LoVo (cell line): ENCODE measurements around the gene ALG14.
A peak's percentile ranks its signal among the peaks of the same experiment; 100 is the strongest.
"Not testable (repeated sequence)": the region's sequence is repeated elsewhere in the genome, so short reads cannot be mapped to it uniquely, and the experiment has no call there.

ENCODE experiments used
- DNase-seq: peaks from one replicate; pipeline ENCODE4 v3.0.0-alpha.2; 2016; ENCODE audit warnings: low spot score

Gene ALG14

DNA sequence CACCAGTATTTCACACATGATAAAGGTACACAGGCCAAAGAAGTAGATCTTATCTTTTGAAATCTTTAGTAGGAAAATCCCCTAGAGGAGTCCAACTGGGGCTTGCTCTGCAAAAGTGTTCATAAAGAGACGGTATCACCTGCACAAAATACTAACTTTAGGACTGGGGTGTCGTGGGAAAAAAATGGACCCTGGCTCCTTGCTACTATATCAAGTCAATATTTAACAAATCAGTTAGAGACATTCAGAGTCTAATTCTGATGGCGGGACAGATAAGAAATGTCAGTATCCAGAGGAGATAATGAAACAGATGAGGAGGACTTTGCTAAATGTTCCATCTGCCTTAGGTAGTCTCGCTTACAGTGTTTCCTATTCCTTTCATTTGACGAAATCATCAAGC lies 120.2 kb downstream of the ALG14 start:
- DNase-seq, result no peak

DNA sequence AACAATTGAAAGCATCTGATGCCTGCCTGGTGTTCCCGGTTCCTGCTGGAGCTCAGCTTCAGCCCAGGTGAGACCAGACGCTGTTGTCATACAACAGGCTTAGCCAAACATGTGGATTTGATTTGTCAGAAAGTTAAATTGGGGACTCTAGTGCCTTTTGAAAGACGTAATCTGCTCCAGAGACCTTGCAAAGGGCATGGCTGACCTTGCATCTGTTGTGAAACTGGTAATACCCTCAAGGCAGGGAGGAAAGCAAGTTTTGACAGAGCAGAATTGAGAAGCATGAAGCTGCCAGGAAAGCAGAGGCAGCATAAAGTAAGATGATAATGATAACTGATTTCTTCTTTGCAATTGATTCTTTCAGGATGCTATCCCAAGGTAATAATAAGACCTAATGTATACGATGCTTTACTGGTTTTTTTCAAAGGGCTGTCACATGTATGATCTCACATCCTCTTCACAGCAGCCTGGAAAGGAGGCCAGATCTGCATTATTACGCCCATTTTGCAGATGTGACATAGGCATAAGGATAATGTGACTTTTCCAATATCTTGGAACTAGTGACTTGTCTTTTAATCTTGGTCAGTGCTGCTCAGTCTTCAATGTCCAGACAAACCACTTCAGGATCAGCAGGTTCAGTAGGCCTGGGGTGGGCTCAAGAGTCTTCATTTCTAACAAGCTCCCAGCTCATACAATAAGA lies 121.1 kb downstream of the ALG14 start:
- DNase-seq, result no peak

DNA sequence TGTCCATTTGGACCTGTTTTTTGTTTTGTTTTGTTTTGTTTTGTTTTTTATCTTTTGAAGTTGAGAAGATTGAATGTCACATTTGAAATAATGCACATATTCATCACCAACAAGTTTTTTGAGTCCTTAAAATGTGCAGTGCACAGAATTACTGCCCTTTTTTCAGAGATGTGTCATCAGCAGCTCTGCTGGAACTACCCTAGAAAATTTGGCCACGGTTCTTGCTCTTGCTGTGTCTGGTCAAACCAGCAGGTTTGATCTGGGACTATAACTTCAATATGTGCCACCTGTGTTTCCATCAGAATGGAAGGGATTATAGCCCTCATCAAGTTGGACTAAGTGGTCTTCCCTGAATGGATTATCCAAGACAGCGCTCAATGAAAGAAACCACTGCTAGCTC lies 121.7 kb downstream of the ALG14 start:
- DNase-seq, result no peak

DNA sequence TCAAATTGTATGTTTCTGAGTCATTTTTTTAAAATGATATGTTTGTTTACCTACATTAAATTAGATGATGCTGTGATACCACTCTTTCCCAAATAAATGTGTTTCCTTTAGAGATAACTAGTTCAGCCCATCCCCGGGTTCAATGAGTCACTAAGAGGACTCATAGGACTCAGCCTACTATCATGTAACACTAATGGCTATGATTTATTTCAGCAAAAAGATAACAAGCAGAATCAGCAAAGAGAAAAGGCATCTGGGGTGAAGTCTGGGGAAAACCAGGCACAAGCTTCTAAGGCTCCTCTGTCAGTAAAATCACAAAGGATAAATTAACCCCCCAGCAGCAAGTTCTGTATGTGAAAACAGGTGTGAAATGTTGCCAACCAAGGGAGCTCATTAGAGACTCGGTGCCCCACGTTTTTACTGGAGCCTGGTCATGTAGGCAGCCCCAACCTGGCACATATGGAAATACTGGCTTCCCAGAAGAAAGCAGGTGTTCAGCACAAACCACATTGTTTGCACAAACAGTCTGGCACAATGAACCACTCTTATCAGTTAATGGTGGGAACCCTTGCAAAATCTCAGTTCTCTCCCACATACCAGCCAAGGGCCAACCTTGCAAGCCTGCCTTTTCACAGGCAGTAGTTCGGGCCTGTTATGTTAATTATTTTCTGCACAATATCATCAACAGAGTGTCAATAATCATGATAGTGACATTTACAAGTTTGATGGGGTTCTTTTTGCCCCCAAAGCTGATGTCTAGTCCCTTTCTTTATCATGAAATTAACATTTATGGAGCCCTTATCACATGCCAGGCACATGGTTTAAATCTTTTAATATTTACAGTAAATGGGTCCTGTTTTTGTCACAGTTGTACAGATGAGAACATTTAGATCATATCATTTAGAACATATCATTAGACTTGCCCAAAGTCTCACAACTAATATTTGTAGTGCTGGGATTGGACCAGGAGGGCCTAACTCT lies 122.8 kb downstream of the ALG14 start:
- DNase-seq, result no peak

- DNase-seq, result no peak
Observed at GRCh38 chr1:94947437-94947836, 125.3 kb downstream of the ALG14 start.

GRCh38 chr1:94946886-94947285 lies 125.9 kb downstream of the ALG14 start:
- DNase-seq, result no peak

DNA sequence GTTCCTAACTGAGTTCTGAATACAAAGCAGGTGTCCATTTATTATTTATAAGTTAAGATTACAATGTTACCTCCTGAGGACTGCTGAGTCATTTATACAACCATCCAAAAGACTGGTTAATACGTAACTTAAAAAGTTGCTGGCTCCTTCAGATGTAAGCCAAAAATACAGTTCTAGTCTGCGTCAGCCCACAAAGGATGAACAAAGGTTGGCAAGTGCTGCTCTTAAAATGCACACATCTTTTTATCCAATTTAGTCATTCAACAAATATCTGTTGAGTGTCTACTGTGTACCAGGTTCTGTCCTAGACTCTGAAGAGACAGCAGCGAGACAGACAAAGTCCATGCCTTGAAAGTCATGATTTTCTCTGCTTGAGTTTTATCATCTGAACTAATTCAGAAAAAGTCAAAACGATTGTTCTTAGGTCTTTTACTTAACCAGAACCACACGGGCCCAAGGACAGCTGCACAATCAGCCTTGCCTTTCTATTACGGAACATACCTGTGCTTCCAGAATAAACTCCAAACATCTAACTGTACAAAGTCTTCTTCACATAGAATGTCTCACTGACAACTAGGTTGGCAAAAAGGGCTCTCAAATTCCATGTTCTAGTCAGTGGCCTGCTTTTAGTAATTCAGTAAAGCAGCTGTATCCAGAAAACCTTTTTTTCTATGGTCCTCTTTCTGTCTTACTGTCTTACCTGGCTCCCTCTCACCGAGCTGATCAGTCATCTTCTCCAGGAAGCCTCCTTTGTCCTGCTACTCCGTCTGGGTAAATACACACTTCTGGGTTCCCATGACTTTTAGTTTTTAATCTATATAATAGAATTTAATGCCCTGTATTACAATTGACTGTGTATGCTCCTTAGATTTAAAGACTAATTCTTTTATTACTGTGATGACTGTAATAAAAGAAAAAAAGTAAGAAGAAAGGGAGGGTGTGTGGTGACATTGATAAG lies 130.3 kb downstream of the ALG14 start:
- DNase-seq, result peak; percentile 63

GRCh38 chr1:94941480-94941879 lies 131.3 kb downstream of the ALG14 start:
- DNase-seq, result not testable (repeated sequence)

- DNase-seq, result no peak
Observed at GRCh38 chr1:94940738-94941137, 132.0 kb downstream of the ALG14 start.

- DNase-seq, result no peak
Observed at GRCh38 chr1:94937820-94938219, 134.9 kb downstream of the ALG14 start.

- DNase-seq, result peak; percentile 12
Observed at GRCh38 chr1:94936861-94937620, 135.7 kb downstream of the ALG14 start.

DNA sequence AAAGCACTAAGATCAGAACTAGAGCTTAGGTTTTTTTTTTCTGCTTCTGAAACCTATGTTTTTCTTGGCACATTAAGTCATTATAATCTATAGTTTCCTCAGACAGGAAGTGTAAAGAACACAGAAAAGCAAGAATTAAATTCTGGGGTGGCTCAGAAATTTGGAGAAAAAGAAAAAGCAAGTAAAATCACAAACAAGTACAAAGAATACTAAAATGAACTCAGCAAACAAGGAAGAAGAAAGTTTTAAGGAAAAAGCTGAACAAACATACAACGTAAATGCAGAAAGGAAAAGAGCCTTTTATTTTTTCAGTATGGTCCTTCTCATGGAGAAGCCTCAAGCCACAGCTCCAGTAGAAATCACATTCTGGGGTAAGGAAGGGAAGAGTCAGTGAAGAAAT lies 137.3 kb downstream of the ALG14 start:
- no peak for DNase-seq

- DNase-seq, result no peak
Observed at GRCh38 chr1:94935034-94935433, 137.7 kb downstream of the ALG14 start.

- DNase-seq, result no peak
Observed at GRCh38 chr1:94934551-94934950, 138.2 kb downstream of the ALG14 start.

DNA sequence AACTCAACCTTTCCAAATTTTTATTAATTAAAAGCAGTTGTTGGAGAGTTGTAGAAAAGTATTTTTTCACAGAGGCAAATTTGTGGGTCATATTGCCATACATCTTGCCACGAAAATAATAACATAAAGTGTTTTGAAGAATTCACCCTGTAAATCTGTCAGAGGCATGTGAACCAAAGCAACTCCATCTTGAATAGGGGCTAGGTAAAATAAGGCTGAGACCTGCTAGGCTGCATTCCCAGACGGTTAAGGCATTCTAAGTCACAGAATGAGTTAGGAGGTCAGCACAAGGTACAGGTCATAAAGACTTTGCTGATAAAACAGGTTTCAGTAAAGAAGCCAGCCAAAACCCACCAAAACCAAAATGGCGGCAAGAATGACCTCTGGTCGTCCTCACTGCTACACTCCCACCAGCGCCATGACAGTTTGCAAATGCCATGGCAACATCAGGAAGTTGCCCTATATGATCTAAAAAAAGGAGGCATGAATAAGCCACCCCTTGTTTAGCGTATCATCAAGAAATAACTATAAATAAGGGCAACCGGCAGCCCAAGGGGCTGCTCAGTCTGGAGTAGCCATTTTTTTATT lies 141.4 kb downstream of the ALG14 start:
- no peak for DNase-seq

- DNase-seq, result no peak
Observed at GRCh38 chr1:94929351-94930217, 143.2 kb downstream of the ALG14 start.

- DNase-seq, result no peak
Observed at GRCh38 chr1:94928293-94928939, 144.3 kb downstream of the ALG14 start.

DNA sequence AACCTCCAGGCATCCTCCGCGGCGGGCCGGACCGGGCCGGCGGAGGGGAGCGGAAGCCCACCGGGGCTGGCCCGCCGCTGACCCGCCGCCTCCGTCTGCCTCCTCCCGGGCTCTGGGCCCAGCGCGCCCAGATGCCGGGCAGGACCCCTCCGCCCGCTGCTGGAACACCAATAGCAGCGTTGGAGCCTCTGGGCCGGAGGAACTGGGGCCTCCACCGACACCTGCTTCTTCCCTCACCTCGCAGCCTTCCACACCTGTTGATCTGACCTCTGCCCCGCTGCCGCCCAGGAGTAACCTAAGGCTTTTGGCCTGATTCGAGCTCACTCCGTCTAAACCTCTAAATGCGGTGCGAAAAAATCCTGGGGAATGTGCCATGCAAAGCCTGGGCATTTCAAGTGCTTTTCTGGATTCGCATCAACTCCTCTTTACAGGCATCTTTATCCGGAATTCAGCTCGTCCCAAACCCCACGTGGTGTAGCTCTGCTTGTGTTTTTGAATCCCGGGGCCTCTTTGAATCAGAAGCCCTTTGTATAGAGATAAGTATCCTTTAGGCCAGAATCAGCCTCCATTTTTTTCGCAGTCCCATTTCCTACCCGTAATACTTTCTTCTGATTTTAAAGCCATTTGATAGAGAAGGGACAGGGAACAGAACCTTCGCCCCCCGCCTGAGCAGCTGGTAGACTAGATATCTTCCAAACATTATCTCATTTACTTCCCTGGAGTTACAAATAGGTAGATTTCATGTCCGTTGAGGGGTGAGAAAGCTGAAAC lies 145.2 kb downstream of the ALG14 start:
- no peak for DNase-seq
